Breast epithelium (tissue), 3 donors: Measurements from ENCODE around the gene KIAA0753.

Experiments
- CTCF ChIP-seq, 3 donors: fragments of 450-650 bp; IDR thresholded peaks; one replicate each; pipeline ENCODE4 v1.5.1; 2016 to 2017; ENCODE audit warnings: antibody characterized with exemption in 3 of 3, mild to moderate bottlenecking in 3 of 3, moderate library complexity in 3 of 3
- POLR2A ChIP-seq: fragments of 450-650 bp; IDR thresholded peaks from one replicate; pipeline ENCODE4 v1.6.1; 2016; ENCODE audit warnings: antibody characterized with exemption, mild to moderate bottlenecking, moderate library complexity

- no peak for TF ChIP-seq CTCF (IDR thresholded peaks at IDR 0.05)
- no peak for TF ChIP-seq POLR2A
These were observed 65.6 kb downstream of the KIAA0753 start for GRCh38 chr17:6574687-6575595.
